GM18511 (cell line): Measurements from ENCODE around the gene TEX51.

ENCODE experiments used
- ATAC-seq: cut with Tn5 transposase; IDR thresholded peaks from one replicate; pipeline ENCODE4 v1.9.1; 2021; ENCODE audit warnings: mild to moderate bottlenecking, moderate library complexity; ENCODE audit not compliant: unreplicated experiment

TEX51 gene

GRCh38 chr2:126946318-126947102 is 47.8 kb downstream of the TEX51 start:
- ATAC-seq = no peak

- no peak for ATAC-seq
These were observed 48.4 kb downstream of the TEX51 start for GRCh38 chr2:126947103-126947429.

- no peak for ATAC-seq
These were observed 51.1 kb downstream of the TEX51 start for GRCh38 chr2:126949775-126950174.

- no peak for ATAC-seq
These were observed 51.8 kb downstream of the TEX51 start for GRCh38 chr2:126950504-126950903.
